MCF 10A (cell line): ENCODE data around the gene RPL12. TPM values are rescaled to one million over a fixed set of nuclear protein-coding genes. Genes with fewer than 3 reads are reported as not detected.

ENCODE experiments used
- BruUV-seq: library from RNA; stranded (reverse); fragments of 400-500 nt; replicated peaks from 2 replicates; lab custom pipeline; 2021; lab: Mats Ljungman, UMichigan
- CTCF ChIA-PET: fragments of 300-600 bp; sonication (Branson Sonifier 250); formaldehyde crosslinking; extraction: SDS; loops from one replicate; lab custom pipeline; 2021; ENCODE audit warnings: antibody characterized with exemption, inconsistent platforms; lab: Yijun Ruan, JAX
- POLR2A ChIA-PET: fragments of 300-600, 350-650 bp; sonication (Branson Sonifier 250); formaldehyde crosslinking; extraction: SDS; loops from one replicate; lab custom pipeline; 2020; ENCODE audit warnings: antibody characterized with exemption, inconsistent platforms; lab: Yijun Ruan, JAX
- DNase-seq: peaks from one replicate; pipeline ENCODE4 v3.0.0-alpha.2; 2018; ENCODE audit not compliant: unreplicated experiment
- H3K27ac Mint-ChIP-seq: one replicate; pipeline ENCODE4 v1.8.0; 2022; ENCODE audit warnings: mild to moderate bottlenecking, low read depth, mixed read lengths; ENCODE audit not compliant: unreplicated experiment
- H3K27me3 Mint-ChIP-seq: one replicate; pipeline ENCODE4 v1.8.0; 2022; ENCODE audit warnings: mixed read lengths; ENCODE audit not compliant: insufficient read depth, unreplicated experiment
- H3K36me3 Mint-ChIP-seq: one replicate; pipeline ENCODE4 v1.8.0; 2022; ENCODE audit warnings: mild to moderate bottlenecking, moderate library complexity, mixed read lengths; ENCODE audit not compliant: insufficient read depth, unreplicated experiment
- H3K4me1 Mint-ChIP-seq: one replicate; pipeline ENCODE4 v1.8.0; 2022; ENCODE audit warnings: mixed read lengths; ENCODE audit not compliant: insufficient read depth, unreplicated experiment
- H3K4me3 Mint-ChIP-seq: one replicate; pipeline ENCODE4 v1.8.0; 2022; ENCODE audit warnings: mild to moderate bottlenecking, moderate library complexity, mixed read lengths; ENCODE audit not compliant: unreplicated experiment
- H3K9me3 Mint-ChIP-seq: one replicate; pipeline ENCODE4 v1.8.0; 2022; ENCODE audit warnings: mixed read lengths; ENCODE audit not compliant: unreplicated experiment
- CTCF ChIP-seq: fragments of 200-600 bp; IDR thresholded peaks from one replicate; pipeline ENCODE4 v1.8.0; 2022; ENCODE audit warnings: antibody characterized with exemption, mild to moderate bottlenecking; ENCODE audit not compliant: unreplicated experiment
- intact Hi-C: fragments of 100-400 bp; cut with micrococcal nuclease; formaldehyde crosslinking; loops from 2 replicates; pipeline ENCODE4 v1.14.1; 2022
- total RNA-seq: library from RNA; stranded (reverse); gene quantifications from 2 replicates; pipeline ENCODE4 v1.2.3, GENCODE V29; 2022

RPL12 gene
- total RNA-seq, 1 experiment from 2014 or later = 3,086 TPM

DNA sequence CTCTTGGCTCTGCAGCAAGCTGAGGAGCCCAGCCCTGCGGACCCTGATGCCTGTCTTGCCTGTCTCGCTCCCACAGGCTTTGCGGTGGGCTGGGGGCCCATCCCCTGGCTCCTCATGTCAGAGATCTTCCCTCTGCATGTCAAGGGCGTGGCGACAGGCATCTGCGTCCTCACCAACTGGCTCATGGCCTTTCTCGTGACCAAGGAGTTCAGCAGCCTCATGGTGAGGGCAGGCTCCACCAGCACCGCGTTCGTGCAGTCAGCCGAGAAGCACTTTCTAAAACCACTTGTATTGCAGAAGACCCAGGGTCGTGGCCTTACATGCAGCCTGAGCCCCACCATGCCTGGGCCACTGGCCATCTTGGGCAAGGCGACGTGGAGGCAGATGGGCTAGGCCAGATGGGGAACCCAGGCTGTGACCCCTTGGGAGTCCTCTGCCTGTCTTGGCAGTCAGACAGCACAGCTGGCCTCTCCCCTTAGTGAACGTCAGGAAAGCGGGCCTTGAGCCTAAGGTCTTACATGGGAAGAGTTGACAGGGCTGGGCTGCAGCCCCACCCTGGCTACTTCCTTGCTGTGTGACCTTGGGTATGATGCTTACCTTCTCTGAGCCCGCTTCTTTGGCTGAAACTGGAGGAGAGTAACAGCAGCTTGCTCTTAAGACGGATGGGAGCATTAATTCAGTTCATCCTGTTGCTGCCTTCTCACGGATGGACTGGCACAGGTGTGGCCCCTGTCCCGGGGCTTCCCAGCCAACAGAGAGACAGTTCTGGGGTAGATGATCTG is 45.7 kb downstream of the RPL12 start:
- DNase-seq = no peak
- ChIA-PET CTCF (interaction anchor here (1.1 kb wide), 1 partner anchor 9 kb away, joined by 3 read pairs; the partner anchor contains the start of gene SLC2A8), POLR2A (interaction anchor here (1.0 kb wide), 1 partner anchor 10 kb away, joined by 4 read pairs; no protein-coding TSS in a partner anchor)
- Mint-ChIP-seq H3K4me1 (no peaks in the 10 kb centered on the region), H3K36me3 (peaks cover 9% of the 10 kb centered on the region), H3K4me3 (no peak overlapping the region), H3K27ac (no peak overlapping the region), H3K27me3 (no peaks in the 10 kb centered on the region), H3K9me3 (no peaks in the 10 kb centered on the region)
- intact Hi-C loops = no loop called here
- no peak for TF ChIP-seq CTCF
- no TSS peak for BruUV-seq

GRCh38 chr9:127404631-127405030 is 46.6 kb downstream of the RPL12 start:
- Mint-ChIP-seq H3K4me3 (no peak overlapping the region), H3K9me3 (no peaks in the 10 kb centered on the region), H3K27me3 (no peaks in the 10 kb centered on the region), H3K27ac (no peak overlapping the region), H3K4me1 (no peaks in the 10 kb centered on the region), H3K36me3 (peaks cover 16% of the 10 kb centered on the region)
- BruUV-seq = no TSS peak
- no peak for TF ChIP-seq CTCF
- no peak for DNase-seq
- CTCF ChIA-PET = no interaction called here
- POLR2A ChIA-PET = no interaction called here
- intact Hi-C loops = no loop called here

GRCh38 chr9:127403507-127404192 is 47.6 kb downstream of the RPL12 start:
- no peak for TF ChIP-seq CTCF
- DNase-seq = no peak
- H3K27ac Mint-ChIP-seq = no peak overlapping the region
- BruUV-seq = no TSS peak
- POLR2A ChIA-PET = no interaction called here
- H3K4me1 Mint-ChIP-seq = no peaks in the 10 kb centered on the region
- CTCF ChIA-PET = interaction anchor here (0.8 kb wide), 1 partner anchor 182 kb away, joined by 3 read pairs; no protein-coding TSS in a partner anchor
- intact Hi-C loops = no loop called here
- peaks cover 16% of the 10 kb centered on the region for H3K36me3 Mint-ChIP-seq
- no peaks in the 10 kb centered on the region for H3K9me3 Mint-ChIP-seq
- H3K27me3 Mint-ChIP-seq = no peaks in the 10 kb centered on the region
- H3K4me3 Mint-ChIP-seq = no peak overlapping the region
